NOMO-1 treated with DMSO at 0.1 percent for 48 hours (cell line): Measurements from ENCODE around the gene CCDC178.

ENCODE experiments used
- DNase-seq: peaks from one replicate; lab custom pipeline; 2025; ENCODE audit not compliant: unreplicated experiment; lab: John Stamatoyannopoulos, UW

The CCDC178 gene

GRCh38 chr18:32920796-32921787, 519.4 kb downstream of the CCDC178 start:
- DNase-seq: peak; percentile 84

GRCh38 chr18:32919799-32920198, 520.7 kb downstream of the CCDC178 start:
- DNase-seq: peak; percentile 42

- no peak for DNase-seq
Measured at GRCh38 chr18:32918692-32919250, 521.8 kb downstream of the CCDC178 start.

GRCh38 chr18:32915516-32915915, 525.0 kb downstream of the CCDC178 start:
- DNase-seq: no peak

- DNase-seq: no peak
Measured at GRCh38 chr18:32911660-32912284, 528.7 kb downstream of the CCDC178 start.

- no peak for DNase-seq
Measured at GRCh38 chr18:32910694-32911296, 529.7 kb downstream of the CCDC178 start.

GRCh38 chr18:32909798-32910561, 530.5 kb downstream of the CCDC178 start:
- DNase-seq: no peak

GRCh38 chr18:32908424-32908805, 532.1 kb downstream of the CCDC178 start:
- no peak for DNase-seq

- no peak for DNase-seq
Measured at GRCh38 chr18:32907648-32908423, 532.7 kb downstream of the CCDC178 start.

- no peak for DNase-seq
Measured at GRCh38 chr18:32907311-32907585, 533.3 kb downstream of the CCDC178 start.

GRCh38 chr18:32906506-32907310, 533.8 kb downstream of the CCDC178 start:
- no peak for DNase-seq

- DNase-seq: no peak
Measured at GRCh38 chr18:32905651-32906050, 534.9 kb downstream of the CCDC178 start.

GRCh38 chr18:32902568-32903330, 537.8 kb downstream of the CCDC178 start:
- DNase-seq: no peak

GRCh38 chr18:32899819-32900218, 540.7 kb downstream of the CCDC178 start:
- no peak for DNase-seq

- no peak for DNase-seq
Measured at GRCh38 chr18:32896776-32897547, 543.6 kb downstream of the CCDC178 start.

GRCh38 chr18:32893915-32894314, 546.6 kb downstream of the CCDC178 start:
- DNase-seq: no peak

- no peak for DNase-seq
Measured at GRCh38 chr18:32891797-32892196, 548.7 kb downstream of the CCDC178 start.

GRCh38 chr18:32891130-32891529, 549.4 kb downstream of the CCDC178 start:
- DNase-seq: no peak
